Measurements from ENCODE around the gene KCNA5. TPM values are rescaled to one million over a fixed set of nuclear protein-coding genes. Genes with fewer than 3 reads are reported as not detected.

Gene KCNA5
- total RNA-seq, 1 experiment from 2014 or later: 0.02 TPM

Other genes starting within 250 kb of the KCNA5 start
- 0.37 TPM in 1 of 2 replicates, not detected in the other for gene KCNA1, start 134.0 kb upstream of the KCNA5 start, total RNA-seq (2014; rRNA removed; shearing (Covaris generic))

Data from H4 (cell line).